ENCODE data around the gene TMCO2.

The TMCO2 gene

DNA sequence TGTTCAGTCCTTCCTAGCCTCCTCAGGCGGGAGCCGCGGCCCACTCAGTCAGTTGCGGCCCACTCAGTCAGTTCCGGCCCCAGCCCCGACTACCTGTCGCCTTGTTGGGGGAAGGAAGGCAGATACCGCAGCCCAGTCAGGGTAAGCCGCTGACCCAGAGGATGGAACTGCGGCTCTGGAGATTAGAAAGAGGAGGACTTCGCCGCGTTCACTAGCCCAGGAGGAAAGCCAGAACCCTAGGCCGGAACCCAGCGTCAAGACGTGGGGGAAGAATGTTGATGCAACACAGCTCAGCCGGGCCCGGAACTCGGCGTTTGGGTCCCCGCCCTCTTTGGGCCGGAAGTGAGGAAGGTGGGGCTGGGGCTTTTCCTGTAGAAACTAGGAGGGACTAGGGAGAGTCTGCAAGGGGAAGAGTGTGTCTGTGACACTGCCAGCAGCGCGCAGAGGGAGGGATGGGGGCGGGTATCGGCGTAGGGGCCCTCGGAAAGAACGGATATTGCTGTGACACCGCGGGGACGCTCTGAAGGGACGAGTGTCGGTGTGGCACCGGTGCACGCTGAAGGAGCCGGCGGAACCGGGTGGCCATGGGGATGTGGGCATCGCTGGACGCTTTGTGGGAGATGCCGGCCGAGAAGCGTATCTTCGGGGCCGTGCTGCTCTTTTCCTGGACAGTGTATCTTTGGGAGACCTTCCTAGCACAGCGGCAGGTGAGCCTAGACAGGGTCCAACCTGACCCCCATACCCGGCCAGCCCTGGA is 10.1 kb downstream of the TMCO2 start, which contains the start of gene ZMPSTE24:
Gene ZMPSTE24, plus strand, starts transcription at position 549 of the 757 bp plus-strand sequence. Its CDS starts 36 bp downstream, at position 585.
- peak within 1 kb of the TSS; percentile 87 for H3K27ac ChIP-seq
- TF ChIP-seq, protein P1, sequence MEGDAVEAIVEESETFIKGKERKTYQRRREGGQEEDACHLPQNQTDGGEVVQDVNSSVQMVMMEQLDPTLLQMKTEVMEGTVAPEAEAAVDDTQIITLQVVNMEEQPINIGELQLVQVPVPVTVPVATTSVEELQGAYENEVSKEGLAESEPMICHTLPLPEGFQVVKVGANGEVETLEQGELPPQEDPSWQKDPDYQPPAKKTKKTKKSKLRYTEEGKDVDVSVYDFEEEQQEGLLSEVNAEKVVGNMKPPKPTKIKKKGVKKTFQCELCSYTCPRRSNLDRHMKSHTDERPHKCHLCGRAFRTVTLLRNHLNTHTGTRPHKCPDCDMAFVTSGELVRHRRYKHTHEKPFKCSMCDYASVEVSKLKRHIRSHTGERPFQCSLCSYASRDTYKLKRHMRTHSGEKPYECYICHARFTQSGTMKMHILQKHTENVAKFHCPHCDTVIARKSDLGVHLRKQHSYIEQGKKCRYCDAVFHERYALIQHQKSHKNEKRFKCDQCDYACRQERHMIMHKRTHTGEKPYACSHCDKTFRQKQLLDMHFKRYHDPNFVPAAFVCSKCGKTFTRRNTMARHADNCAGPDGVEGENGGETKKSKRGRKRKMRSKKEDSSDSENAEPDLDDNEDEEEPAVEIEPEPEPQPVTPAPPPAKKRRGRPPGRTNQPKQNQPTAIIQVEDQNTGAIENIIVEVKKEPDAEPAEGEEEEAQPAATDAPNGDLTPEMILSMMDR (conservative IDR thresholded peaks at IDR 0.05), result no peak
- peak; percentile 99 for TF ChIP-seq ZFX (IDR thresholded peaks at IDR 0.05)

- no peak for TF ChIP-seq ZFX (IDR thresholded peaks at IDR 0.05)
- TF ChIP-seq, protein P1 (conservative IDR thresholded peaks at IDR 0.05), result no peak
- H3K27ac ChIP-seq, result peak overlapping the region; percentile 87
Observed at GRCh38 chr1:40258445-40258769, 10.7 kb downstream of the TMCO2 start.

GRCh38 chr1:40264354-40264781 is 16.6 kb downstream of the TMCO2 start:
- TF ChIP-seq ZFX (IDR thresholded peaks at IDR 0.05), result no peak
- TF ChIP-seq, protein P1 (conservative IDR thresholded peaks at IDR 0.05), result no peak
- H3K27ac ChIP-seq, result no peak overlapping the region

DNA sequence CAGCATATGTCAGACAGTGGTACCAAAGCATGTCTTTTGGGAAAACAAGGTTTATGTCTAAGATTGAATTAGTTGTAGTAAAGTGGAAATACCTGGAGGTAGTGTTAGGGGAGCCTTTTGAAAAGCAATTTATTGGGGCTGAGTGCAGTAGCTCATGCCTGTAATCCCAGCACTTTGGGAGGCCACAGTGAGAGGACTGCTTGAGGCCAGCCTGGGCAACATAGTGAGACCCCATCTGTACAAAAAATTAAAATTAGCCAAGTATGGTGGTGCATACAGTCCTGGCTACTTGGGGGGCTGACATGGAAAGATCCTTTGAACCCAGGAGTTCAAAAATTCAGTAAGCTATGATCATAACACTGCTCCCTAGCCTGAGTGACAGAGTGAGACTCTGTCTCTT is 17.6 kb downstream of the TMCO2 start:
- H3K27ac ChIP-seq, result no peak overlapping the region
- TF ChIP-seq, protein P1 (conservative IDR thresholded peaks at IDR 0.05), result no peak

DNA sequence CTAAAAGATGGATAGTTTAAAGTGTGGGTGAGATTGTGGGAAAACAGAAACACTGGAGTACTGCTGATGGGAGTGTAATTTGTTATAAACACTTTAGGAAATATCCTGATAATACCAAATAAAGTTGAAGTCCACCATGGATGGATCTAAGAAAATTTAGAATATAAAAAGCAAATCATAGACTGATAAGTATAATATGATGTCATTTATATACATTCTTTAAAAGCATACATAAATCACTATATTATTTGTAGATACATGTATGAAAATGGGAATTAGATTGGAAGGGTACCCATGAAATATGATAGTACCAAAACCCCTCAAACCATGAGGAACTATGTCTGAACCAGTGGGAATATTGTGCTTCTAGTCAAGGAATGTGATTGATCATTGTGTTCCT is 18.2 kb downstream of the TMCO2 start:
- TF ChIP-seq, protein P1 (conservative IDR thresholded peaks at IDR 0.05), result no peak
- no peak for TF ChIP-seq ZFX (IDR thresholded peaks at IDR 0.05)

GRCh38 chr1:40266786-40267535 is 19.2 kb downstream of the TMCO2 start:
- TF ChIP-seq ZFX (IDR thresholded peaks at IDR 0.05), result no peak
- TF ChIP-seq, protein P1 (conservative IDR thresholded peaks at IDR 0.05), result no peak
- no peak overlapping the region for H3K27ac ChIP-seq

More for the DNA sequence above, 18.2 kb downstream of the TMCO2 start:
- H3K27ac ChIP-seq, result no peak overlapping the region

GRCh38 chr1:40267767-40268187 is 20.0 kb downstream of the TMCO2 start:
- H3K27ac ChIP-seq, result no peak overlapping the region
- no peak for TF ChIP-seq ZFX (IDR thresholded peaks at IDR 0.05)
- TF ChIP-seq, protein P1 (conservative IDR thresholded peaks at IDR 0.05), result no peak
